HepG2 (cell line): ENCODE results near the gene METTL23. TPM values are rescaled to one million over a fixed set of nuclear protein-coding genes. Genes with fewer than 3 reads are reported as not detected.

Experiments used
- AFF4 ChIP-seq: sonication (generic); formaldehyde crosslinking; IDR thresholded peaks from 2 replicates; pipeline ENCODE4 v1.4.0; 2020; ENCODE audit warnings: missing genetic modification reagents
- ATF2 ChIP-seq: sonication (generic); formaldehyde crosslinking; IDR thresholded peaks from 2 replicates; pipeline ENCODE4 v1.4.0; 2020; ENCODE audit warnings: missing genetic modification reagents
- FOXK1 ChIP-seq: sonication (generic); formaldehyde crosslinking; IDR thresholded peaks from 2 replicates; pipeline ENCODE4 v1.4.0; 2020; ENCODE audit warnings: low read depth, missing genetic modification reagents, borderline replicate concordance
- GFI1 ChIP-seq: sonication (generic); formaldehyde crosslinking; IDR thresholded peaks from 2 replicates; pipeline ENCODE4 v1.5.0; 2020; ENCODE audit warnings: missing genetic modification reagents, mild to moderate bottlenecking, borderline replicate concordance
- HOMEZ ChIP-seq: IDR thresholded peaks from 2 replicates; pipeline ENCODE4 v1.6.1; 2016; ENCODE audit warnings: low read depth
- JARID2 ChIP-seq: sonication (generic); formaldehyde crosslinking; IDR thresholded peaks from 2 replicates; pipeline ENCODE4 v1.8.1; 2023; ENCODE audit warnings: missing genetic modification reagents, inconsistent platforms; ENCODE audit not compliant: insufficient replicate concordance
- KLF11 ChIP-seq: IDR thresholded peaks from 2 replicates; pipeline ENCODE4 v1.6.1; 2016; ENCODE audit warnings: missing compliant biosample characterization
- MAX ChIP-seq: IDR thresholded peaks from 2 replicates; pipeline ENCODE4 v1.6.1; 2012; ENCODE audit warnings: inconsistent platforms
- MBNL3 ChIP-seq: fragments of 250-450 bp; sonication (Bioruptor Pico); conservative IDR thresholded peaks from 2 replicates; pipeline ENCODE4 v1.8.0; 2022; ENCODE audit warnings: mild to moderate bottlenecking, inconsistent platforms
- MYC ChIP-seq: sonication (generic); formaldehyde crosslinking; IDR thresholded peaks from 2 replicates; pipeline ENCODE4 v1.9.0; 2021; ENCODE audit warnings: missing genetic modification reagents, borderline replicate concordance
- PHF5A ChIP-seq: IDR thresholded peaks from one replicate; pipeline ENCODE4 v1.6.1; 2018; ENCODE audit warnings: low read depth, missing genetic modification reagents; ENCODE audit not compliant: unreplicated experiment
- PPARG ChIP-seq: conservative IDR thresholded peaks from 2 replicates; pipeline ENCODE4 v1.6.1; 2016; ENCODE audit warnings: missing biosample characterization, missing genetic modification reagents
- SAFB2 ChIP-seq: sonication (generic); formaldehyde crosslinking; IDR thresholded peaks from 2 replicates; pipeline ENCODE4 v1.5.1; 2020; ENCODE audit warnings: missing genetic modification reagents, low read depth, mild to moderate bottlenecking, borderline replicate concordance
- SKI ChIP-seq: fragments of 450-650 bp; IDR thresholded peaks from one replicate; pipeline ENCODE4 v1.6.1; 2018; ENCODE audit warnings: mild to moderate bottlenecking; ENCODE audit not compliant: partially characterized antibody
- TARDBP ChIP-seq: sonication (generic); formaldehyde crosslinking; IDR thresholded peaks from 2 replicates; pipeline ENCODE4 v1.8.0; 2022; ENCODE audit warnings: mild to moderate bottlenecking, missing genetic modification reagents
- ZEB1 ChIP-seq: IDR thresholded peaks from 2 replicates; pipeline ENCODE4 v1.6.1; 2012; ENCODE audit warnings: mild to moderate bottlenecking, low read depth, inconsistent platforms; ENCODE audit not compliant: insufficient replicate concordance
- ZFP91 ChIP-seq: sonication (generic); formaldehyde crosslinking; IDR thresholded peaks from 2 replicates; pipeline ENCODE4 v1.9.0; 2022; ENCODE audit warnings: missing genetic modification reagents, mild to moderate bottlenecking, borderline replicate concordance
- ZNF143 ChIP-seq: sonication (generic); formaldehyde crosslinking; IDR thresholded peaks from 2 replicates; pipeline ENCODE4 v1.4.0; 2020; ENCODE audit warnings: missing genetic modification reagents
- ZNF510 ChIP-seq: sonication (generic); formaldehyde crosslinking; IDR thresholded peaks from 2 replicates; pipeline ENCODE4 v1.4.0; 2020; ENCODE audit warnings: low read depth, mild to moderate bottlenecking, missing genetic modification reagents
- ZNF530 ChIP-seq: sonication (generic); formaldehyde crosslinking; IDR thresholded peaks from 2 replicates; pipeline ENCODE4 v1.5.0; 2020; ENCODE audit warnings: low read depth, mild to moderate bottlenecking, missing genetic modification reagents
- ZNF556 ChIP-seq: sonication (generic); formaldehyde crosslinking; IDR thresholded peaks from 2 replicates; pipeline ENCODE4 v1.4.0; 2020; ENCODE audit warnings: mild to moderate bottlenecking, missing genetic modification reagents, borderline replicate concordance
- ZNF777 ChIP-seq: sonication (generic); formaldehyde crosslinking; IDR thresholded peaks from 2 replicates; pipeline ENCODE4 v1.4.0; 2020; ENCODE audit warnings: missing genetic modification reagents
- polyA plus RNA-seq, 8 experiments: library from polyadenylated mRNA; depleted of rRNA in 3 of 8; stranded (reverse) in 7 of 8; unstranded in 1 of 8; fragments of >200 nt; fragmentation: Illumina TruSeq in 4 of 8; extraction: Trizol in 4 of 8; gene quantifications; 2 replicates each; pipeline versions ENCODE4 v1.2.1 to v1.2.3, GENCODE V29; 2011 to 2016; ENCODE audit warnings: low read depth in 4 of 8, missing spikeins in 1 of 8, mixed read lengths in 1 of 8; ENCODE audit not compliant: insufficient read depth in 1 of 8
- total RNA-seq, 5 experiments: library from RNA; depleted of rRNA; stranded (reverse); fragments of >200 nt; fragmentation: Illumina TruSeq; extraction: Trizol; gene quantifications; 2 replicates each; pipeline ENCODE4 v1.2.3, GENCODE V29; 2016; ENCODE audit warnings: low read depth in 1 of 5

Gene METTL23
- total and polyA plus RNA-seq, 2 of the 13 experiments (the other 11 are each of a cell fraction or from before 2014, with no cell fraction given), result 39.9 to 104 TPM

GRCh38 chr17:76701471-76701967 is 25.1 kb upstream of the METTL23 start (continued):
- TF ChIP-seq ZNF556 (CRISPR knock-in tag) (0 out of 2 replicates have a peak, but pooled peaks have one; percentile 63), ATF2 (CRISPR knock-in tag) (no peak), FOXK1 (CRISPR knock-in tag) (no peak), PPARG (CRISPR knock-in tag) (peak; percentile 62), MAX (no peak; the same call in 1 of the 2 replicates), ZNF777 (CRISPR knock-in tag) (no peak), SAFB2 (CRISPR knock-in tag) (no peak; the same call in 1 of the 2 replicates), HOMEZ (CRISPR knock-in tag) (0 out of 2 replicates have a peak, but pooled peaks have one; percentile 46), SKI (peak; percentile 36), JARID2 (CRISPR knock-in tag) (no peak), PHF5A (CRISPR knock-in tag) (no peak), ZFP91 (no peak; the same call in 1 of the 2 replicates), MYC (CRISPR knock-in tag) (peak; percentile 30; the same call in 1 of the 2 replicates), TARDBP (CRISPR knock-in tag) (peak; percentile 71; the same call in 1 of the 2 replicates), GFI1 (CRISPR knock-in tag) (no peak), ZNF510 (CRISPR knock-in tag) (no peak), ZEB1 (no peak), ZNF530 (CRISPR knock-in tag) (no peak), AFF4 (CRISPR knock-in tag) (no peak), MBNL3 (no peak), KLF11 (CRISPR knock-in tag) (0 out of 2 replicates have a peak, but pooled peaks have one; percentile 58), ZNF143 (CRISPR knock-in tag) (peak; percentile 26; the same call in 1 of the 2 replicates)
